OCI-LY7 (cell line): ENCODE results near the gene DGLUCY.

Source experiments
- EZH2phosphoT487 ChIP-seq: fragments of 200-600 bp; sonication (generic); IDR thresholded peaks from 2 replicates; pipeline ENCODE4 v1.6.1; 2018; ENCODE audit warnings: low read depth, borderline replicate concordance, mild to moderate bottlenecking, mixed run types, antibody characterized with exemption, low read length, moderate library complexity, mixed read lengths
- TF ChIP-seq, protein P1 (sequence below): fragments of 200-600 bp; sonication (generic); conservative IDR thresholded peaks from 2 replicates; pipeline ENCODE4 v1.5.1; 2014; ENCODE audit warnings: mild to moderate bottlenecking, antibody characterized with exemption, low read length, moderate library complexity, mixed read lengths

DNA sequence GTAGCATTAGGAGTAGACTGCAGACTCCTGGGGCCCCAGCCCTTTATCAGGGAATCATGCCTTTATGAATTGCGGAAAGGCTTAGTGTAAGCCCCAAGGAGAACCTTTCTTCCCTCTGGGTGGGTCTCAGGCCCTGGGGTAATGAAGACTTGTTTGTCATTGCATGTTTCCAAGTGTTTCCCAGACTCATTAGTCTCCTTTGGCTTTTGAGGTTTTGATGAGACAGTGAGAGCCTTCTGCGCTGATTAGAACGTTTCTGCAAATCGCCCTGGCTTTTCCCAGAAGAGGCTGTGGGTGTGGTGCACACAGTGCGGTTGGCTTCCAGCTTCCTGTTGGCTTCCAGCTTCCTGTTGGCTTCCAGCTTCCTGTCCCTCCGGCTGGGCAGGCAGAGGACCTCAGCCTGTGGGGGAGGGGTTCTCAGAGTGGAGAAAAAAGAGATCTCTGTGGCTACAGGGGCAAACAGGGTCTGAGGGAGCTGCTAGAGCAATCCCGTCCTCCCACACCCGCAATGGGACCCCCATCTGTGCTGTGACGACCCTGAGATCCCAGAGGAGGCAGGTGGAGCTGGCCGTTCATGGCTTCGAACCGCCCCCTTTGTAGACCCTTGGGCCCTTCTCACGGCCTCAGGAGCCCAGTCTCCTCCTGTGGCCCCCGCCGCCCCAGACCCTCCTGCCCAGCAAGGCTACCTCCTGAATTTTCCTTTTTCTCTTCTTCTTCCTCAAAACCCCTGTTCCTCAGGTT is 88.5 kb downstream of the DGLUCY start:
- no peak for TF ChIP-seq EZH2phosphoT487
- TF ChIP-seq, protein P1, sequence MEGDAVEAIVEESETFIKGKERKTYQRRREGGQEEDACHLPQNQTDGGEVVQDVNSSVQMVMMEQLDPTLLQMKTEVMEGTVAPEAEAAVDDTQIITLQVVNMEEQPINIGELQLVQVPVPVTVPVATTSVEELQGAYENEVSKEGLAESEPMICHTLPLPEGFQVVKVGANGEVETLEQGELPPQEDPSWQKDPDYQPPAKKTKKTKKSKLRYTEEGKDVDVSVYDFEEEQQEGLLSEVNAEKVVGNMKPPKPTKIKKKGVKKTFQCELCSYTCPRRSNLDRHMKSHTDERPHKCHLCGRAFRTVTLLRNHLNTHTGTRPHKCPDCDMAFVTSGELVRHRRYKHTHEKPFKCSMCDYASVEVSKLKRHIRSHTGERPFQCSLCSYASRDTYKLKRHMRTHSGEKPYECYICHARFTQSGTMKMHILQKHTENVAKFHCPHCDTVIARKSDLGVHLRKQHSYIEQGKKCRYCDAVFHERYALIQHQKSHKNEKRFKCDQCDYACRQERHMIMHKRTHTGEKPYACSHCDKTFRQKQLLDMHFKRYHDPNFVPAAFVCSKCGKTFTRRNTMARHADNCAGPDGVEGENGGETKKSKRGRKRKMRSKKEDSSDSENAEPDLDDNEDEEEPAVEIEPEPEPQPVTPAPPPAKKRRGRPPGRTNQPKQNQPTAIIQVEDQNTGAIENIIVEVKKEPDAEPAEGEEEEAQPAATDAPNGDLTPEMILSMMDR, result no peak
